HG03378 (cell line): ENCODE data around the gene CARHSP1.
"Not testable (repeated sequence)": the region's sequence is repeated elsewhere in the genome, so short reads cannot be mapped to it uniquely, and the experiment has no call there.

ENCODE experiments used
- ATAC-seq: cut with Tn5 transposase; IDR thresholded peaks from one replicate; pipeline ENCODE4 v1.9.1; 2021; ENCODE audit warnings: mild to moderate bottlenecking, moderate library complexity; ENCODE audit not compliant: unreplicated experiment

Gene CARHSP1

GRCh38 chr16:8893976-8894690 lies 25.3 kb upstream of the CARHSP1 start:
- ATAC-seq: no peak

GRCh38 chr16:8893426-8893825 lies 24.6 kb upstream of the CARHSP1 start:
- no peak for ATAC-seq

DNA sequence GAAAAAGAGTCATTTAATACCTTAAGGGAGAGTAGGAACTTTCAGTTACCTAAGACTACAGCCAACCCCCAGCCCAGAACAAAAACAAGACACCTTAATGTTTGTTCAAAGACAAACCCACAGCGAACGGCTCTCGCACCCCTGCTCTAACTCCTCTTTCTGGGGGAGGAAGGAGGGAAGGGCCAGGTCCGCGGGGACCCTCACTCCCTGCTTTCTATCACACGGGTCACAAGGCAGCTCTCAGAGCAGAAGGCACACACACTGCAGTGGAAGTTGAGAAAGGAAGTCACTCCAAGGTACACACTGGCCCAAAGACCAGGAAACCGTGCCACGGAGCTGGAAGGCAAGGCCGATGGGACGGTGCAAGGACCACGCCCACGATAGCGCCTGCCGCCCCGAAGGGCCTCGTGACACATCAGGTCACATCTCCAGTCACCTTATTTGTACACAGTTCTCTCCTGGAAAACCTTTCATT lies 23.3 kb upstream of the CARHSP1 start:
- peak; percentile 16 for ATAC-seq

DNA sequence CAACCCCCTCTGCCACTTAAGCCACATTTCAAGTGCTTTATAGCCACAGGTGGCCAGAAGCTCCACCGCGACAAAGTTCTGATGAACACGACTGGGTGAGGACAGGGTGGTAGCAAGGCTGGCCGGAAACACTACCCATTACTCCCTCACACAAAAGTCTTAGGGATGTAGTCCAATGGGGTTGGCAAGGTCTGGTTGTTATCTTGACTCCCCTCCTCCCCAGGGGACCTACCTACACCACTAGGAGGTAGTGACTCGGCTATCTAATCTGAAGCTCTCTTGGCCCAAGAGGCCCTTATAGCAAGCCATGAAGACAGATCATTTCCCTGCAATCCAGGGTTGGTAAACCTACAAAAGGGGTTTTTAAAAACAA lies 21.7 kb upstream of the CARHSP1 start:
- ATAC-seq: no peak

DNA sequence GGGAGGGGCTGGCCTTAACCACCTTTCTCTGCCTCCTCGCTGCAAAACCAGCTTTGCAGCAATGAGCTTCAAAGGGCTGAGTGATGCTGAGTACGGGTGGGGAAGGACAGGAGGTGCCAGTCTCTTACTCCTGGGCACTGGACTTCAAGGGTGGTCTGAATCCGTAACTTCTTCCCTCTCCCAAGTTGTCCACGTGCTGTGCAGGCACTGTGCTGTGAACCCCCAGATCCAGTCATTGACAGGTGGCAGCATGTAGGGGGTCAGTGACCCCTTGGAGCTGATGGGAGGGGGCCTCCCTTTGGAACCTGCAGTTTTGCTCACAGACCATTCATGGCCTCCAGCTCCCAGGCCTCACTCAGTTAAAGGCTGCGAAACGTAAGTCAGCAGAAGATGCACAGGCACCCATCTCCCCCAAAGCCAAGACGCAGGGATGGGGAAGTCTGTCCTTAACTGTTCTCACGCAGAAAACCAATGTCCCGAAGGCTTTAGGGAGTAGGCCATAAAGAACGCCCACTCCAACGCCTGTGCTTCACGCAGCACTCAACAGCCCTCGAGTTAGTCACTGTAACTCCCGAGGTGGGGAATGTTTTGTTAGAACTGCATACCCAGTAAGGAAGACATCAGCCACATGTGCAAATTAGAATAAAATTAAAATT lies 21.2 kb upstream of the CARHSP1 start:
- no peak for ATAC-seq

DNA sequence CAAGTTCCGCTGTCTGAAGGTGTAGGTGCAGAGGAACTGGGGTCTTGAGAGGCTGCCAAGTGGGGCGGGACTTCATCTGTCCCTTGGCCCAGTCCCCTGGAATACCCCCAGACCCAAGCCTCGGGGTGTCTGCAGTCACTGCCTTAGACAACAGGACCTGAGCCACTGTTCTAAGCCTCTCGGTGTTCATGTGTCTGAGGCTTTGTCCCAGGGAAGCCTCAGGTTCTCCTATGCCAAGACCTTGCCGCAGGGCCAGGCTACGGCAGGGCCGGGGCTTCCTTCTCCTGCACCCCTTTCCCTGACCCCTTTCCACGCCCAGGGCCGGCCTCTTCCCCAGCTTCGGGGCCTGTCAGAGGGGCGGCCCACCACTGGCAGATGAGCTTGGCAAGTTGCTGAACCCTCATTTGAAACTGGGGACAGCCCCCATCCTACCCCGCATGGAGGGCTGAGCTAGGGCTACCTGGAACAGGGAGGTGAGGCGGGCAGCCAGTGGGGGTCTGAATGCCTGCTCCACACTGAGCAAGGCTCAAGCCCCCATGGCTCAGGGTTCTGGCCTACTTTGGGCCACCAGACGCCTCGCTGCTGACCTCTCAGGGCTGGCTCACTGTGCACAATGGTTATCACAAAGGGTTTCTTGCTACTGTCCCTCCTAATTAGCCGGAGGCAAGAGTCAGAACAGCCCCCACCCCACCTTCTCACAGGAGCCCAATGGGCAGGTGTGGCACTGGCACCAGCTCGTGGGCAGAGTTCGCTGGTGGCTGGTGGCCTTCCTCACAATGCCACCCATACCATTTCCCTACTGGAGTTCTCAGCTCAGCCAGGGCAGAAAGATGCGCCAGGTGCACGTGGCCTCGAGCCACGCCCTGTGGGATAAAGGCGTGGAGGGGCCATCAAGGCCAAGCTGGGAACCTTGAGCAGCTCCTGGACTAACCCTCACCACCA lies 20.4 kb upstream of the CARHSP1 start:
- no peak for ATAC-seq

- no peak for ATAC-seq
Observed at GRCh38 chr16:8887952-8888560, 19.2 kb upstream of the CARHSP1 start.

DNA sequence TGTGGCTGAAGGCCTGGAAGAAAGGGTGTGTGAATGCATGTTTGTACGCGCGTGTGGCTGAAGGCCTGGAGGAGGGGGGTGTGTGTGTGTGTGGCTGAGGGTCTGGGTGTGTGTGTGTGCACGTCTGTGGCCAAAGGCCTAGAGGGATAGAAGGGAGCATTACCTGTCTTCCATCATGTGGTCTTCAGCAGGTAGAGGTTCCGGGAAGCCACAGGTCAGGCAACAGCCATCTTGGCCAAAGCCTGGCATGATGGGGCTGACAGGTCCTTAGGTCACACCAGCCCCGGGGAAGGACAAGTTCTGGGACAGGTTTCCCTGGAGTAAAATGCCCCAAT lies 18.6 kb upstream of the CARHSP1 start:
- no peak for ATAC-seq

DNA sequence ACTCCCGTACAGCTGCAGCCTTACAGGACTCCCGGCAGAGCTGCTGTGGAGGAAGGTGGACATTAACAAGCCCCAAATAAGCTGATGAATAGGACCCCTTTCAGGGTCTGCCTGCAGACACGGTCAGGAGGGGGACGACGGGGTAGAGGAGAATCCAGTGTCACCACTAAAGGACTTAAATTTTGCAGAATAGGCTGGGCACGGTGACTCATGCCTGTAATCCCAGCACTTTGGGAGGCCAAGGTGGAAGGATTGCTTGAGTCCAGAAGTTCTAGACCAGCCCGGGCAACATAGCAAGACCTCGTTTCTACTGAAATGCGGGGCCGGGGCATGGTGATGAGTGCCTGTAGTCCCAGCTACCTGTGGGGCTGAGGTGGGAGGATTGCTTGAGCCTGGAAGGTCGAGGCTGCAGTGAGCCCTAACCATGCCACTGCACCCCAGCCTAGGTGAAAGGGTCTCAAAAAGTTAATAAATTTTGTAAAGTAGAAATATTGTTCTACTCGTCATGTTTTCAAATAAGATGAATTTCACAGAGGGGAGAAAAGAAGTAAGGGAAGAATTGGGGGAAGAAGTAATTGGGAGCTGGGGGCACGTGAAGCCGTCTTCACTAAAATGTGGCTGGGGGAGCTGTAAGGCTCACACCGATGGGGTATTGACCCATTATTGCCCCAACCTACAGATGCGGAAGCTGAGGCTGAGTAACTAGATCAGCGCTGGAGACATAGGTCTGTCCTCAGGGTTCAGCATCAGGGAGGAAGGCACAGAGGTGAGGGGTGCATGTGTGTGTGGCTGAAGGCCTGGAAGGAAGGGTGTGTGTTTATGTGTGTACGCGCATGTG lies 18.0 kb upstream of the CARHSP1 start:
- no peak for ATAC-seq

DNA sequence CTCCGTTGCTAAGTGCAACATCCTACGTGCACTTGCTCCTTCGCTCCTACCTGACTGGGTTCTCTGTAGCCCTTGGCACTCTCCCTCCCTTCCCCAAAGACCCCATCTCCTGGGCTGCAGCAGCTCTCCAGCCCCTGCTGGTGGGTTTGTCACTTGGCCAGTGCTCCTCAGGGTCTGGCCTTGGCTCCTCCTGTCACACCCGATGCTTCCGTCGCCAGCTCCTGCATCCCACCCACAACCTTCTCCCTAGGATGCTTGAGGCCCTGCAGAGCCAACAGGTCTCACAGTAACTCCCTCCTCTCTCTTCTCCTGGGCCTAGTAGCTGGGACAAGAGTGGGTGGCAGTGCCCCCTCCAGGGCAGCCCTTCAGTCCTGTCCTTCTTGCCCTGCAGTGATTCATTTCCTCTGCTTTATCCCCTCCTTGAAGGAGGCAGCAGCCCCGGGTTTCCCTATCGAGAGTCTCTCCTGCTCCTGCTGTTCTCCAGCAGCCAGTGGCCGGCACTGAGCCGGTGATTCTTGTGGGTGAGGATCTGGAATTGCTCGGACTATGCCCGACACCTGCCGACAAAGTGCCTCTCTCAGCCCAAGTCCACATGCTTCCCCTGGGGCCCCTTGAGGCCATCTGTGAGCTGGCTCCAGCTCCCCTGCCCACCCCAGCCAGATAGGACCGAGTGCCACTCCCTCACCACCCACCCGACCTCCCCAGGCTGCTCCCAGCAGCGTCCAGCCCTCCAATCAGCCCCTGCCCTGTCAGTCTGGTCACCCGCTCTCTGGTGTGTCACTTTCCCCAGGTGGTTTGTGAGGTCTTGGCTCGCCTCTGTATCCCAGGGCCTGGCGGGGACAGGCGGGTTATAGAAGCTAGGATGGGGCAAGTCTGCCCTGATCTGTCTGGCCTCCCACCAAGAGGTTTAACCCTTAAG lies 17.1 kb upstream of the CARHSP1 start:
- no peak for ATAC-seq

DNA sequence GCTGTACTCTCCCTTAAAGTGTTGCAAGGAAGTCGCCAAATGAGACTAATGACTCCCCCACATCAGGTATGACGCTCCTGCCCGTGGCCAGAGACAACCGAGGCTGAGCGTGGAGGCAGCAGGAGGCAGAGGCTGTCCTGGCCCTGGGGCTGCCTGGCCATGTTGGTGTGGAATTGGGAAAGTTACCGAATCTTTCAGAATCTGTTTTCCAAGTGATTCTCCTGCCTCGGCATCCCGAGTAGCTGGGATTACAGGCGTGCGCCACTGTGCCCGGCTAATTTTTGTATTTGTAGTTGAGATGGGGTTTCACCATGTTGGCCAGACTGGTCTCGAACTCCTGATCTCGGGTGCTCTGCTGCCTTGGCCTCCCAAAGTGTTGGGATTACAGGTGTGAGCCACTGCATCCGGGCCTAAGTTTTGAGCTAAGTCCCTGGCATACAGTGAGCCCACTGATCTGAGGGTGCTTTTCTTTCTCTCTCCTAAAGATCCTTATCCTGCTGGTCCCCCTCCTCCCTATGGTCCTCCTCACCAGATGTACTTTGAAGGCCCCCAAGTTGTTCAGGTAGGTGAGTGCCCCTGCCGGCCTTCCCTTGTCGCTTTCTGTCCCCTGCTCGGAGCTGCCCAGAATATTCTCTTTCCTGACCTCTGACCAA lies 14.0 kb upstream of the CARHSP1 start:
- no peak for ATAC-seq

DNA sequence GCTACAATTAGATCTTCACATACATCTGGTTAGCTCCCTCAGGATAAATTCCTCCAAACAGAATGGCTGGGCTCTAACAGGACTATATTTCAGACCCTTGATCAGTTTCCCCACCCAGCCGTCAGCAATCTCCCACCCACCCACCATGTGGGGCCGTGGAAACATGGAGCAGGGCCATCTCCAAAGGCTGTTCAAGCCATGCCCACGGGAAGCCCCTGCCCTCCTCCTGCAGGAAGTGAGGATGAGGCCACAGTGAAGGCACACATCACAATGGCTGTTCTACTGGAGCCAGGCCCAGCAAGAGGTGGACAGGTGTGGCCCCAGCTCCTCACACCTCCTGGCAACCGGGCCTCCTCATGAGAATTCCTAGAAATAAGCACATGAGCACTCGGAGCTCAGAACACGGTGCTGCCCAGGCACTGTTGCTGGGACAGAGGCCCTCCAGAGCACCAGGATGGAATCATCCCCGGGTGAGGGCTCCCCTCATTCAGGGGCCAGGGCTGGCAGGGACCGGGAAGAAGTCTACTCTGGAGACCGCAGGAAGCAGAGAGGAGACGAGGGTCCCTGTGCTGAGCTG lies 13.3 kb upstream of the CARHSP1 start, which contains the start of gene LITAFD:
LITAFD (plus strand) TSS at position 311 of the 577 bp plus-strand sequence. CDS start 2,005 bp downstream, outside the sequence.
- no peak for ATAC-seq

- ATAC-seq: no peak
Observed at GRCh38 chr16:8880839-8881510, 12.2 kb upstream of the CARHSP1 start.

GRCh38 chr16:8878523-8878911 lies 9.7 kb upstream of the CARHSP1 start:
- ATAC-seq: no peak

DNA sequence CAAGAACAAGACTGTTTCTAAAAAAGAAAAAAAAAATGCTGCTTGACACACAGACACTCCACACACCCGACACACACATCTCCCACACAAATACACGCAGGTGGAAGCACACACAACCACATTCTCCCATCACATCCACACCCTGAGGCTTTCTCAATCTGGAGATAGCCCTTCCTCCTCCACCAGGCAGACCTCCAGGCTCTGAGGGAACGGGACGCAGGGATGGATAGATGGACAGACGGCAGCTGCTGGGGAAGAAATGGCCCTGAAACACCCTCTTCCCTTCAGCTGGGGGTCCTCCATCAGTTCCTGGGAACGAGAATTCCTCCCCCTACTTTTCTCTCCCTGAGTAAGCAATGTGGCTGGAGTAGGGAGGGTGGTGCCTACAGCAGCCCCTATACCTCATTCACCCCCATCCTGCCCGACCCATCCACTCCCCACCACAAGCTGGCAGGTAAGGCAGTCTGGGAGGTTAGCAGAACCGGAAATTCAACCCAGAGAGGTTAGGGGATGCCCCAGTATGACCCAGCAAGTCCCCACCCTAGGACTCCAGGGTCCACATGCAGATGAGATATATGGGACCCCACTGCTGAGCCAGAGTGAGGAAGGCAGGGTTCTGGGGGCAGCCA lies 9.2 kb upstream of the CARHSP1 start:
- ATAC-seq: no peak

DNA sequence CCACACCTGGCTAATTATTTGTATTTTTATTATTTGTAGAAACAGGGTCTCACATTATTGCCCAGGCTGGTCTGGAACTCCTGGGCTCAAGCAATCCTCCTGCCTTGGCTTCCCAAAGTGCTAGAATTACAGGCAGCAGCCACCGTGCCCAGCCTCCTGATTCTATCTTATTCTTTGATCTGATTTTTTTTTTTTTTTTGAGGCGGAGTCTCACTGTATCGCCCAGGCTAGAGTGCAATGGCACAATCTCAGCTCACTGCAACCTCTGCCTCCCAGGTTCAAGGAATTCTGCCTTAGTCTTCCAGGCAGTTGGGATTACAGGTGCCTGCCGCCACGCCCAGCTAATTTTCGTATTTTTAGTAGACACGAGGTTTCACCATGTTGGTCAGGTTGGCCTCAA lies 6.5 kb upstream of the CARHSP1 start:
- ATAC-seq: not testable (repeated sequence)

DNA sequence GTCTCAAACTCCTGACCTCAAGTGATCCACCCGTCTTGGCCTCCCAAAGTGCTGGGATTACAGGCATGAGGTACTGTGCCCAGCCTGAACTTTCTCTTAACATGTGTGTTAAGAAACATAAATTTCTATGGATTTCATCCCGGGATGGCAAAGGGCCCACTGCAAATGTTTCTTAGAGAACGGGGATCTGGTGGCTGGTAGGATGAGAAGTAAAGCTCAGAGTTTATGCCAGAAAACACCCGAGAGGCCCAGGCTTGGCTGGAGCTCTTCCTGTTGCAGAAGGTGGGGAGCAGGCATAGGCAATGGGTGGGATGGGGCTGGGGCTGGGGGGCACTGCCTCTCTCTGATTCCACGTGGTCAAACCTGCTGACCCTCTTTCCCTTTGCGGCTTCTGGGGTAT lies 5.6 kb upstream of the CARHSP1 start:
- ATAC-seq: no peak
